ENCODE measurements around the gene GOLT1A.

Gene GOLT1A

GRCh38 chr1:204225841-204226735 is 12.3 kb upstream of the GOLT1A start:
- H3K4me3 ChIP-seq (ENCODE audit: low read depth in 1 of 2, low read length in 2 of 2) = no peak overlapping the region
- no peaks in the 10 kb centered on the region for H3K9me3 ChIP-seq (ENCODE audit: low read length)
- no peak overlapping the region for H3K9ac ChIP-seq (ENCODE audit: low read length)
- no peaks in the 10 kb centered on the region for H3K4me1 ChIP-seq (ENCODE audit: insufficient read depth, low read length)
- no peaks in the 10 kb centered on the region for H3K27me3 ChIP-seq (ENCODE audit: control insufficient read depth in 1 of 2, insufficient read depth in 2 of 2, low read length in 2 of 2)
- H3K36me3 ChIP-seq (ENCODE audit: insufficient read depth, low read length) = peaks cover 5% of the 10 kb centered on the region
- no peak overlapping the region for H3K27ac ChIP-seq (ENCODE audit: low read depth, low read length)

- Histone ChIP-seq H3K9me3 (ENCODE audit: low read length) (no peaks in the 10 kb centered on the region), H3K27ac (ENCODE audit: low read depth, low read length) (no peak overlapping the region), H3K9ac (ENCODE audit: low read length) (no peak overlapping the region), H3K36me3 (ENCODE audit: insufficient read depth, low read length) (peaks cover 5% of the 10 kb centered on the region), H3K4me3 (ENCODE audit: low read depth in 1 of 2, low read length in 2 of 2) (no peak overlapping the region), H3K4me1 (ENCODE audit: insufficient read depth, low read length) (no peaks in the 10 kb centered on the region), H3K27me3 (ENCODE audit: control insufficient read depth in 1 of 2, insufficient read depth in 2 of 2, low read length in 2 of 2) (no peaks in the 10 kb centered on the region)
These were observed 10.9 kb upstream of the GOLT1A start for GRCh38 chr1:204224655-204225054.

GRCh38 chr1:204223129-204223860 is 9.5 kb upstream of the GOLT1A start:
- Histone ChIP-seq H3K27me3 (ENCODE audit: control insufficient read depth in 1 of 2, insufficient read depth in 2 of 2, low read length in 2 of 2) (no peaks in the 10 kb centered on the region), H3K36me3 (ENCODE audit: insufficient read depth, low read length) (no peaks in the 10 kb centered on the region), H3K9ac (ENCODE audit: low read length) (no peak overlapping the region), H3K4me3 (ENCODE audit: low read depth in 1 of 2, low read length in 2 of 2) (no peak overlapping the region), H3K27ac (ENCODE audit: low read depth, low read length) (no peak overlapping the region), H3K4me1 (ENCODE audit: insufficient read depth, low read length) (no peaks in the 10 kb centered on the region), H3K9me3 (ENCODE audit: low read length) (no peaks in the 10 kb centered on the region)

GRCh38 chr1:204222764-204223055 is 8.9 kb upstream of the GOLT1A start:
- Histone ChIP-seq H3K27ac (ENCODE audit: low read depth, low read length) (no peak overlapping the region), H3K9ac (ENCODE audit: low read length) (no peak overlapping the region), H3K27me3 (ENCODE audit: control insufficient read depth in 1 of 2, insufficient read depth in 2 of 2, low read length in 2 of 2) (no peaks in the 10 kb centered on the region), H3K36me3 (ENCODE audit: insufficient read depth, low read length) (no peaks in the 10 kb centered on the region), H3K4me3 (ENCODE audit: low read depth in 1 of 2, low read length in 2 of 2) (no peak overlapping the region), H3K4me1 (ENCODE audit: insufficient read depth, low read length) (no peaks in the 10 kb centered on the region), H3K9me3 (ENCODE audit: low read length) (no peaks in the 10 kb centered on the region)

- H3K27ac ChIP-seq (ENCODE audit: low read depth, low read length) = no peak overlapping the region
These were observed 8.4 kb upstream of the GOLT1A start for GRCh38 chr1:204222006-204222763.

GRCh38 chr1:204221271-204221670 is 7.5 kb upstream of the GOLT1A start:
- H3K9ac ChIP-seq (ENCODE audit: low read length) = no peak overlapping the region
- H3K27me3 ChIP-seq (ENCODE audit: control insufficient read depth in 1 of 2, insufficient read depth in 2 of 2, low read length in 2 of 2) = no peaks in the 10 kb centered on the region
- no peaks in the 10 kb centered on the region for H3K9me3 ChIP-seq (ENCODE audit: low read length)
- H3K4me3 ChIP-seq (ENCODE audit: low read depth in 1 of 2, low read length in 2 of 2) = no peak overlapping the region
- H3K27ac ChIP-seq (ENCODE audit: low read depth, low read length) = no peak overlapping the region
- no peaks in the 10 kb centered on the region for H3K36me3 ChIP-seq (ENCODE audit: insufficient read depth, low read length)
- no peaks in the 10 kb centered on the region for H3K4me1 ChIP-seq (ENCODE audit: insufficient read depth, low read length)

More at GRCh38 chr1:204222006-204222763, 8.4 kb upstream of the GOLT1A start:
- H3K9me3 ChIP-seq (ENCODE audit: low read length) = no peaks in the 10 kb centered on the region
- H3K4me1 ChIP-seq (ENCODE audit: insufficient read depth, low read length) = no peaks in the 10 kb centered on the region
- no peak overlapping the region for H3K4me3 ChIP-seq (ENCODE audit: low read depth in 1 of 2, low read length in 2 of 2)
- H3K27me3 ChIP-seq (ENCODE audit: control insufficient read depth in 1 of 2, insufficient read depth in 2 of 2, low read length in 2 of 2) = no peaks in the 10 kb centered on the region
- no peak overlapping the region for H3K9ac ChIP-seq (ENCODE audit: low read length)
- no peaks in the 10 kb centered on the region for H3K36me3 ChIP-seq (ENCODE audit: insufficient read depth, low read length)

GRCh38 chr1:204219971-204220616 is 6.3 kb upstream of the GOLT1A start:
- no peak overlapping the region for H3K9ac ChIP-seq (ENCODE audit: low read length)
- H3K9me3 ChIP-seq (ENCODE audit: low read length) = no peaks in the 10 kb centered on the region
- no peaks in the 10 kb centered on the region for H3K36me3 ChIP-seq (ENCODE audit: insufficient read depth, low read length)
- no peak overlapping the region for H3K27ac ChIP-seq (ENCODE audit: low read depth, low read length)
- no peaks in the 10 kb centered on the region for H3K4me1 ChIP-seq (ENCODE audit: insufficient read depth, low read length)
- H3K27me3 ChIP-seq (ENCODE audit: control insufficient read depth in 1 of 2, insufficient read depth in 2 of 2, low read length in 2 of 2) = no peaks in the 10 kb centered on the region
- H3K4me3 ChIP-seq (ENCODE audit: low read depth in 1 of 2, low read length in 2 of 2) = no peak overlapping the region

GRCh38 chr1:204218552-204218951 is 4.8 kb upstream of the GOLT1A start:
- Histone ChIP-seq H3K9ac (ENCODE audit: low read length) (no peak overlapping the region), H3K9me3 (ENCODE audit: low read length) (no peaks in the 10 kb centered on the region), H3K36me3 (ENCODE audit: insufficient read depth, low read length) (no peaks in the 10 kb centered on the region), H3K27me3 (ENCODE audit: control insufficient read depth in 1 of 2, insufficient read depth in 2 of 2, low read length in 2 of 2) (peaks cover 0 to 4% of the 10 kb centered on the region in 2 donors), H3K27ac (ENCODE audit: low read depth, low read length) (no peak overlapping the region), H3K4me1 (ENCODE audit: insufficient read depth, low read length) (peaks cover 7% of the 10 kb centered on the region), H3K4me3 (ENCODE audit: low read depth in 1 of 2, low read length in 2 of 2) (no peak overlapping the region)

GRCh38 chr1:204217648-204218000 is 3.8 kb upstream of the GOLT1A start:
- Histone ChIP-seq H3K27ac (ENCODE audit: low read depth, low read length) (no peak overlapping the region), H3K9me3 (ENCODE audit: low read length) (no peaks in the 10 kb centered on the region), H3K36me3 (ENCODE audit: insufficient read depth, low read length) (no peaks in the 10 kb centered on the region), H3K27me3 (ENCODE audit: control insufficient read depth in 1 of 2, insufficient read depth in 2 of 2, low read length in 2 of 2) (peaks cover 0 to 6% of the 10 kb centered on the region in 2 donors), H3K9ac (ENCODE audit: low read length) (no peak overlapping the region), H3K4me3 (ENCODE audit: low read depth in 1 of 2, low read length in 2 of 2) (no peak overlapping the region), H3K4me1 (ENCODE audit: insufficient read depth, low read length) (peaks cover 7% of the 10 kb centered on the region)

GRCh38 chr1:204216880-204217647 is 3.3 kb upstream of the GOLT1A start:
- peaks cover 0 to 6% of the 10 kb centered on the region in 2 donors for H3K27me3 ChIP-seq (ENCODE audit: control insufficient read depth in 1 of 2, insufficient read depth in 2 of 2, low read length in 2 of 2)
- peaks cover 7% of the 10 kb centered on the region for H3K4me1 ChIP-seq (ENCODE audit: insufficient read depth, low read length)
- H3K4me3 ChIP-seq (ENCODE audit: low read depth in 1 of 2, low read length in 2 of 2) = no peak overlapping the region
- H3K9ac ChIP-seq (ENCODE audit: low read length) = no peak overlapping the region
- H3K27ac ChIP-seq (ENCODE audit: low read depth, low read length) = no peak overlapping the region
- no peaks in the 10 kb centered on the region for H3K36me3 ChIP-seq (ENCODE audit: insufficient read depth, low read length)
- H3K9me3 ChIP-seq (ENCODE audit: low read length) = no peaks in the 10 kb centered on the region

All from muscle layer of colon (tissue), 2 donors.